Naive thymus-derived CD4-positive, alpha-beta T cell (primary cell): ENCODE measurements around the gene SLX4IP. TPM values are rescaled to one million over a fixed set of nuclear protein-coding genes. Genes with fewer than 3 reads are reported as not detected.
A peak's percentile ranks its signal among the peaks of the same experiment; 100 is the strongest.

Source experiments
- ATAC-seq: fragments of 150-1000 bp; cut with Tn5 transposase; 2 replicates; pipeline ENCODE4 v1.10.0; 2021; ENCODE audit warnings: mild to moderate bottlenecking, moderate library complexity
- CTCF ChIA-PET: fragments of 350-600 bp; sonication (Branson Sonifier 250); formaldehyde crosslinking; loops from one replicate; lab custom pipeline; 2021; ENCODE audit warnings: antibody characterized with exemption; lab: Charles Lee
- POLR2A ChIA-PET: fragments of 350-600 bp; sonication (Branson Sonifier 250); formaldehyde crosslinking; loops from one replicate; lab custom pipeline; 2021; ENCODE audit warnings: antibody characterized with exemption, inconsistent platforms; lab: Charles Lee
- DNase-seq, 9 donors: peaks; one replicate each; pipeline versions ENCODE4 v3.0.0 to v3.0.0-alpha.2; 2020 to 2022; ENCODE audit warnings: mixed read lengths in 1 of 9
- H3K27ac ChIP-seq: one replicate; pipeline ENCODE4 v1.7.0; 2013; ENCODE audit warnings: mild to moderate bottlenecking, low read depth, low read length, moderate library complexity
- H3K27me3 ChIP-seq, 2 donors: one replicate each; pipeline ENCODE4 v1.7.0; 2013; ENCODE audit warnings: low read length in 2 of 2, mild to moderate bottlenecking in 2 of 2, moderate library complexity in 2 of 2; ENCODE audit not compliant: control insufficient read depth in 2 of 2, insufficient read depth in 2 of 2
- H3K36me3 ChIP-seq, 3 experiments: 1 replicate in 2 of 3; 2 replicates in 1 of 3; pipeline ENCODE4 v1.7.0; 2013; ENCODE audit warnings: low read length in 3 of 3, mild to moderate bottlenecking in 3 of 3, moderate library complexity in 1 of 3; ENCODE audit not compliant: insufficient read depth in 3 of 3, control insufficient read depth in 2 of 3
- H3K4me1 ChIP-seq, 2 donors: one replicate each; pipeline ENCODE4 v1.7.0; 2013; ENCODE audit warnings: low read length in 2 of 2, mild to moderate bottlenecking in 2 of 2, moderate library complexity in 1 of 2; ENCODE audit not compliant: control insufficient read depth in 2 of 2, insufficient read depth in 2 of 2
- H3K4me3 ChIP-seq: 2 replicates; pipeline ENCODE4 v1.7.0; 2013; ENCODE audit warnings: mild to moderate bottlenecking, low read length
- H3K9me3 ChIP-seq, 3 experiments: 1 replicate in 2 of 3; 2 replicates in 1 of 3; pipeline ENCODE4 v1.7.0; 2013; ENCODE audit warnings: low read length in 3 of 3; ENCODE audit not compliant: control insufficient read depth in 2 of 3
- H3K27ac Mint-ChIP-seq, 9 donors: one replicate each; pipeline ENCODE4 v1.8.0; 2020 to 2022; ENCODE audit warnings: mixed read lengths in 9 of 9, mild to moderate bottlenecking in 8 of 9, moderate library complexity in 5 of 9, inconsistent platforms in 2 of 9
- H3K27me3 Mint-ChIP-seq, 5 donors: one replicate each; pipeline ENCODE4 v1.8.0; 2021 to 2022; ENCODE audit warnings: mixed read lengths in 5 of 5, mild to moderate bottlenecking in 1 of 5
- H3K36me3 Mint-ChIP-seq, 5 donors: one replicate each; pipeline ENCODE4 v1.8.0; 2020 to 2022; ENCODE audit warnings: mixed read lengths in 5 of 5, mild to moderate bottlenecking in 3 of 5, inconsistent platforms in 1 of 5
- H3K4me1 Mint-ChIP-seq, 7 donors: one replicate each; pipeline ENCODE4 v1.8.0; 2020 to 2022; ENCODE audit warnings: mixed read lengths in 7 of 7, mild to moderate bottlenecking in 3 of 7, inconsistent platforms in 1 of 7
- H3K4me3 Mint-ChIP-seq, 10 donors: one replicate each; pipeline ENCODE4 v1.8.0; 2020 to 2022; ENCODE audit warnings: mild to moderate bottlenecking in 10 of 10, mixed read lengths in 10 of 10, moderate library complexity in 6 of 10, inconsistent platforms in 2 of 10
- H3K9me3 Mint-ChIP-seq, 11 donors: one replicate each; pipeline ENCODE4 v1.8.0; 2020 to 2022; ENCODE audit warnings: mixed read lengths in 11 of 11, mild to moderate bottlenecking in 4 of 11, inconsistent platforms in 1 of 11, moderate library complexity in 1 of 11
- intact Hi-C, 2 donors: fragments of 100-400 bp; cut with micrococcal nuclease; formaldehyde crosslinking; loops; one replicate each; pipeline ENCODE4 v1.15.1; 2023
- polyA plus RNA-seq, 2 donors: library from polyadenylated mRNA; unstranded; fragments of 300-500 nt; fragmentation: Illumina TruSeq; gene quantifications; one replicate each; pipeline ENCODE4 v1.2.3, GENCODE V29; 2021
- total RNA-seq, 6 experiments: library from RNA in 5 of 6; stranded (reverse) in 5 of 6; gene quantifications; 1 replicate in 5 of 6; 2 replicates in 1 of 6; pipeline ENCODE4 v1.2.3 and lab custom pipeline; 2021 to 2026

The SLX4IP gene
- total and polyA plus RNA-seq, 7 experiments from 2014 or later, result 1.6 to 8.2 (median 5.3) TPM

DNA sequence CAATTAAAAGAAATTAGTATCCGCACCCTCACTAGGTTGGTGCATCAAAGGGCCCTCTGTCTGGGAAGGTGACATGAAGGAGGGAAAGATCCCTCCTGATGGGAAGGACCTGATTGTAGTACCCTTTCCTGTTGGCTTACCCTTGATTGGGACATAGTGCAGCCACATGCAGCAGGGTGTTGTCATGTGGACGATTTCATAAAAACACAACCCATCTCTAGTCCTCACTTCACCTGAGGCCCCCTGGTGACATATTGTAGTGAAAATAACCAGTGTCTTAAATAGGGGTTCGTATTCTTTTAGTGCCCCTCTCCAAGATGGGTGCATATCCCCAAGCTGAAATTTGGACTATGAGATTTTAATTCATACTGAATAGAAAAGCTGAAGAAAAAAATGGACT, 97.3 kb downstream of the SLX4IP start:
- H3K27me3 Mint-ChIP-seq, result no peaks in the 10 kb centered on the region
- H3K4me1 Mint-ChIP-seq, result peaks cover 5 to 13% (median 8%) of the 10 kb centered on the region in 7 donors
- Histone ChIP-seq H3K4me1 (no peaks in the 10 kb centered on the region), H3K27me3 (no peaks in the 10 kb centered on the region), H3K27ac (no peak overlapping the region), H3K36me3 (no peaks in the 10 kb centered on the region), H3K4me3 (no peak overlapping the region), H3K9me3 (no peaks in the 10 kb centered on the region)
- CTCF ChIA-PET, result no interaction called here
- H3K36me3 Mint-ChIP-seq, result peaks cover 0 to 23% (median 0%) of the 10 kb centered on the region in 5 donors
- intact Hi-C loops, result no loop called here
- no peak for DNase-seq
- POLR2A ChIA-PET, result no interaction called here
- H3K27ac Mint-ChIP-seq, result no peak overlapping the region
- H3K4me3 Mint-ChIP-seq, result no peak overlapping the region
- no peak for ATAC-seq
- H3K9me3 Mint-ChIP-seq, result peaks cover 0 to 1% (median 0%) of the 10 kb centered on the region in 11 donors

GRCh38 chr20:10536531-10536930, 101.4 kb downstream of the SLX4IP start:
- H3K36me3 ChIP-seq, result no peaks in the 10 kb centered on the region
- Mint-ChIP-seq H3K27me3 (no peaks in the 10 kb centered on the region), H3K4me3 (no peak overlapping the region), H3K9me3 (peaks cover 0 to 3% (median 0%) of the 10 kb centered on the region in 11 donors), H3K4me1 (peaks cover 10 to 34% (median 25%) of the 10 kb centered on the region in 7 donors), H3K36me3 (peaks cover 0 to 13% (median 0%) of the 10 kb centered on the region in 5 donors), H3K27ac (no peak overlapping the region)
- ChIA-PET POLR2A (no interaction called here), CTCF (interaction anchor here (0.6 kb wide), 1 partner anchor 61 kb away, joined by 3 read pairs; no protein-coding TSS in a partner anchor)
- H3K27me3 ChIP-seq, result no peaks in the 10 kb centered on the region
- H3K4me3 ChIP-seq, result no peak overlapping the region
- H3K27ac ChIP-seq, result no peak overlapping the region
- peaks cover 0 to 13% of the 10 kb centered on the region in 2 donors for H3K4me1 ChIP-seq
- peak in 1 of 9 donors; percentile 9 for DNase-seq
- intact Hi-C loops, result loop anchor here (1.0 to 5.0 kb wide), 5 partner anchors 67 to 919 kb away; partner anchors contain the start of genes MKKS (in 2 of the 2) and SLX4IP (in 2 of the 2)
- H3K9me3 ChIP-seq, result no peaks in the 10 kb centered on the region
- no peak for ATAC-seq

GRCh38 chr20:10537850-10538480, 102.9 kb downstream of the SLX4IP start:
- peaks cover 6 to 42% (median 30%) of the 10 kb centered on the region in 7 donors for H3K4me1 Mint-ChIP-seq
- ATAC-seq (no peak), DNase-seq (no peak)
- intact Hi-C loops, result loop anchor here (2.0 to 5.0 kb wide), 3 partner anchors 103 to 921 kb away; partner anchors contain the start of genes MKKS (in 2 of the 2) and SLX4IP (in 2 of the 2)
- no peak overlapping the region for H3K27ac ChIP-seq
- H3K4me3 ChIP-seq, result no peak overlapping the region
- H3K27ac Mint-ChIP-seq, result no peak overlapping the region
- no peaks in the 10 kb centered on the region for H3K36me3 ChIP-seq
- ChIA-PET CTCF (no interaction called here), POLR2A (no interaction called here)
- no peaks in the 10 kb centered on the region for H3K27me3 ChIP-seq
- H3K9me3 ChIP-seq, result no peaks in the 10 kb centered on the region
- H3K4me3 Mint-ChIP-seq, result no peak overlapping the region
- peaks cover 0 to 3% (median 0%) of the 10 kb centered on the region in 11 donors for H3K9me3 Mint-ChIP-seq
- H3K27me3 Mint-ChIP-seq, result no peaks in the 10 kb centered on the region
- peaks cover 0 to 10% (median 0%) of the 10 kb centered on the region in 5 donors for H3K36me3 Mint-ChIP-seq
- H3K4me1 ChIP-seq, result peaks cover 0 to 13% of the 10 kb centered on the region in 2 donors

- peaks cover 0 to 11% (median 0%) of the 10 kb centered on the region in 5 donors for H3K36me3 Mint-ChIP-seq
- POLR2A ChIA-PET, result no interaction called here
- H3K36me3 ChIP-seq, result no peaks in the 10 kb centered on the region
- ATAC-seq (no peak), DNase-seq (no peak)
- no peaks in the 10 kb centered on the region for H3K27me3 ChIP-seq
- H3K27me3 Mint-ChIP-seq, result no peaks in the 10 kb centered on the region
- H3K27ac Mint-ChIP-seq, result peak overlapping the region in 2 of 9 donors; percentile 4 to 21
- CTCF ChIA-PET, result no interaction called here
- no peaks in the 10 kb centered on the region for H3K9me3 ChIP-seq
- H3K27ac ChIP-seq, result no peak overlapping the region
- H3K4me3 ChIP-seq, result no peak overlapping the region
- H3K4me3 Mint-ChIP-seq, result no peak overlapping the region
- peaks cover 0 to 13% of the 10 kb centered on the region in 2 donors for H3K4me1 ChIP-seq
- intact Hi-C loops, result loop anchor here (5.0 kb wide), 2 partner anchors 561 to 921 kb away; no protein-coding TSS in a partner anchor
- peaks cover 9 to 48% (median 30%) of the 10 kb centered on the region in 7 donors for H3K4me1 Mint-ChIP-seq
- H3K9me3 Mint-ChIP-seq, result peaks cover 0 to 3% (median 0%) of the 10 kb centered on the region in 11 donors
Measured at GRCh38 chr20:10538768-10539167, 103.7 kb downstream of the SLX4IP start.

GRCh38 chr20:10539818-10540553, 104.9 kb downstream of the SLX4IP start:
- H3K4me3 Mint-ChIP-seq, result peak overlapping the region in 4 of 10 donors; percentile 22 to 53 (median 37)
- Histone ChIP-seq H3K27me3 (no peaks in the 10 kb centered on the region), H3K36me3 (no peaks in the 10 kb centered on the region), H3K9me3 (no peaks in the 10 kb centered on the region), H3K27ac (no peak overlapping the region), H3K4me1 (peaks cover 0 to 13% of the 10 kb centered on the region in 2 donors), H3K4me3 (no peak overlapping the region)
- DNase-seq, result no peak
- POLR2A ChIA-PET, result no interaction called here
- no peaks in the 10 kb centered on the region for H3K27me3 Mint-ChIP-seq
- peaks cover 0 to 2% (median 0%) of the 10 kb centered on the region in 11 donors for H3K9me3 Mint-ChIP-seq
- H3K27ac Mint-ChIP-seq, result peak overlapping the region in 6 of 9 donors; percentile 1 to 60 (median 18)
- no peak for ATAC-seq
- H3K36me3 Mint-ChIP-seq, result peaks cover 0 to 8% (median 0%) of the 10 kb centered on the region in 5 donors
- intact Hi-C loops, result loop anchor here (5.0 kb wide), 2 partner anchors 563 to 923 kb away; no protein-coding TSS in a partner anchor
- CTCF ChIA-PET, result no interaction called here
- H3K4me1 Mint-ChIP-seq, result peaks cover 9 to 40% (median 28%) of the 10 kb centered on the region in 7 donors

- Histone ChIP-seq H3K4me1 (peaks cover 0 to 13% of the 10 kb centered on the region in 2 donors), H3K36me3 (no peaks in the 10 kb centered on the region), H3K27ac (no peak overlapping the region), H3K9me3 (no peaks in the 10 kb centered on the region), H3K4me3 (no peak overlapping the region), H3K27me3 (no peaks in the 10 kb centered on the region)
- peak; percentile 18 for ATAC-seq
- peaks cover 0 to 8% (median 0%) of the 10 kb centered on the region in 5 donors for H3K36me3 Mint-ChIP-seq
- H3K4me3 Mint-ChIP-seq, result peak overlapping the region in 6 of 10 donors; percentile 0 to 53 (median 23)
- no peak for DNase-seq
- peaks cover 9 to 40% (median 26%) of the 10 kb centered on the region in 7 donors for H3K4me1 Mint-ChIP-seq
- CTCF ChIA-PET, result no interaction called here
- intact Hi-C loops, result no loop called here
- peak overlapping the region in 5 of 9 donors; percentile 1 to 60 (median 18) for H3K27ac Mint-ChIP-seq
- H3K27me3 Mint-ChIP-seq, result no peaks in the 10 kb centered on the region
- H3K9me3 Mint-ChIP-seq, result peaks cover 0 to 1% (median 0%) of the 10 kb centered on the region in 11 donors
- POLR2A ChIA-PET, result no interaction called here
Measured at GRCh38 chr20:10540636-10541493, 105.8 kb downstream of the SLX4IP start.
